Measurements from ENCODE around the gene PAQR8. TPM values are rescaled to one million over a fixed set of nuclear protein-coding genes. Genes with fewer than 3 reads are reported as not detected.

Gene PAQR8
- total and polyA plus RNA-seq, 2 donors (not counting 1 experiment from before 2014, with no cell fraction given), result 2.3 to 8.5 TPM

GRCh38 chr6:52457096-52457495, 95.1 kb downstream of the PAQR8 start:
- Mint-ChIP-seq H3K27ac (no peak overlapping the region), H3K27me3 (no peaks in the 10 kb centered on the region), H3K4me1 (no peaks in the 10 kb centered on the region), H3K9me3 (ENCODE audit: insufficient read depth) (peaks cover 3% of the 10 kb centered on the region), H3K4me3 (no peak overlapping the region)
- no peak overlapping the region for H3K4me2 ChIP-seq (replicated peaks; ENCODE audit: low read depth, low read length, poor library complexity, severe bottlenecking)
- POLR2A ChIA-PET, result no interaction called here
- H2AFZ ChIP-seq (ENCODE audit: insufficient read depth, low read depth, low read length, poor library complexity, severe bottlenecking), result no peak overlapping the region
- no peak for ATAC-seq (ENCODE audit: low read depth)
- no peak for DNase-seq
- no peaks in the 10 kb centered on the region for H3K79me2 ChIP-seq (ENCODE audit: control insufficient read depth, insufficient read depth, low read length)
- H3K9me3 ChIP-seq (ENCODE audit: control extremely low read depth in 1 of 3, control insufficient read depth in 2 of 3, insufficient read depth in 1 of 3, low read length in 2 of 3), result no peaks in the 10 kb centered on the region
- WGBS (ENCODE audit: insufficient coverage), result 100% methylated on average over 2 of the region's 2 CpGs
- no peak overlapping the region for H3K4me3 ChIP-seq (ENCODE audit: control extremely low read depth in 1 of 5, extremely low read depth in 1 of 5, insufficient read depth in 1 of 5, low read depth in 2 of 5, low read length in 4 of 5)
- TF ChIP-seq EZH2 (IDR thresholded peaks at IDR 0.05; ENCODE audit: borderline replicate concordance, insufficient read depth, low read depth, low read length, poor library complexity, severe bottlenecking), result no peak
- TF ChIP-seq CTCF (IDR thresholded peaks at IDR 0.05), result no peak
- H3K27ac ChIP-seq (ENCODE audit: low read length in 2 of 2), result no peak overlapping the region
- no peaks in the 10 kb centered on the region for H3K27me3 ChIP-seq (replicated peaks in 1 of 4; ENCODE audit: control extremely low read depth in 1 of 4, control insufficient read depth in 3 of 4, insufficient read depth in 4 of 4, low read length in 3 of 4)
- intact Hi-C loops (cut with micrococcal nuclease), result no loop called here
- H3K9ac ChIP-seq (ENCODE audit: low read length), result no peak overlapping the region
- no peaks in the 10 kb centered on the region for H4K20me1 ChIP-seq (ENCODE audit: control insufficient read depth, insufficient read depth, low read length, poor library complexity, severe bottlenecking)
- no peaks in the 10 kb centered on the region for H3K4me1 ChIP-seq (ENCODE audit: control insufficient read depth in 2 of 2, insufficient read depth in 2 of 2, low read length in 2 of 2)
- CTCF ChIA-PET, result no interaction called here
- peaks cover 0 to 5% of the 10 kb centered on the region in 2 experiments for H3K36me3 ChIP-seq (replicated peaks in 1 of 2; ENCODE audit: control extremely low read depth in 1 of 2, control insufficient read depth in 1 of 2, extremely low read depth in 1 of 2, insufficient read depth in 2 of 2, low read length in 1 of 2)

Other genes with a start within 250 kb of the PAQR8 start
- not detected in 2 replicates for gene IL17A, start 175.8 kb upstream of the PAQR8 start, total RNA-seq
- not detected in 2 replicates for gene IL17A, start 175.8 kb upstream of the PAQR8 start, polyA plus RNA-seq
- gene IL17F, start 117.7 kb upstream of the PAQR8 start, total RNA-seq, result not detected in 2 replicates
- not detected in 2 replicates for gene IL17F, start 117.7 kb upstream of the PAQR8 start, polyA plus RNA-seq
- 58.5 and 60.0 TPM in 2 replicates for gene MCM3, start 77.4 kb upstream of the PAQR8 start, total RNA-seq
- gene MCM3, start 77.4 kb upstream of the PAQR8 start, polyA plus RNA-seq, result 30.8 and 34.3 TPM in 2 replicates
- 34.8 and 45.7 TPM in 2 replicates for gene EFHC1, start 58.2 kb downstream of the PAQR8 start, total RNA-seq
- gene EFHC1, start 58.2 kb downstream of the PAQR8 start, polyA plus RNA-seq, result 19.4 and 25.3 TPM in 2 replicates
- gene TRAM2, start 214.9 kb downstream of the PAQR8 start, total RNA-seq, result 13.3 and 14.0 TPM in 2 replicates
- 9.0 and 9.8 TPM in 2 replicates for gene TRAM2, start 214.9 kb downstream of the PAQR8 start, polyA plus RNA-seq